ENCODE results near the gene RELN. TPM values are rescaled to one million over a fixed set of nuclear protein-coding genes. Genes with fewer than 3 reads are reported as not detected.

RELN gene
- total RNA-seq, 1 experiment from 2014 or later: 59.0 TPM

DNA sequence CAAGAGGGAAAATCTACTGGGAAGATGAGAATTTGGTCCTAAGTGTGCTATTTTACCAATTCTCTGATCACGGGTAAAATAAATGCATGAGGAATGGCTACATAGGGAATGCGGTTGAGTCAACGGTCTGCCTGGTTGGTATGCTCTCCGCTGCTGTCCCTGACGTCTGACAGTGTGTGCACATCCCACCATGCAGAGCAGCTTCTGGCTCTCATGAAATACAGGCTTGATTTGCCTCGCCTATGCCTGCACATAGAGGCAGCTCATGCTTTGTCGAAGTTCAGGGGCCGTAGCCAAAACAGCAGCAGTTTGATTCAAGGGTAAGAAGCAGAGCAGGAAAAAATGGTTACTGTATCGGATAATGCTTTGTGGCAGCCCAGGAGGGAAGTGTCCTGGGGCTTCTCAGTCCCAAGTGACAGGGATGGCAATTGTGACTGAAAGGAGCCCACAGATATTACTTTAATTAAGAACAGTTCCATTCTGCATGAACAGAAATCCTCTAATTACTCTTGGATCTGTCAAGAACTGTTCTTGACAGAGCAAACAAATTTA lies 275.0 kb downstream of the RELN start:
- no peak for DNase-seq

GRCh38 chr7:103712991-103713778 lies 276.3 kb downstream of the RELN start:
- Histone ChIP-seq H3K4me3 (no peak overlapping the region), H3K9me3 (replicated peaks) (no peaks in the 10 kb centered on the region), H3K27me3 (no peaks in the 10 kb centered on the region), H3K27ac (no peak overlapping the region), H3K36me3 (no peaks in the 10 kb centered on the region), H3K4me1 (peaks cover 10% of the 10 kb centered on the region)
- no peak for DNase-seq

More for the DNA sequence above, 275.0 kb downstream of the RELN start:
- Histone ChIP-seq H3K27ac (no peak overlapping the region), H3K4me1 (peaks cover 19% of the 10 kb centered on the region), H3K27me3 (no peaks in the 10 kb centered on the region), H3K36me3 (no peaks in the 10 kb centered on the region), H3K9me3 (replicated peaks) (no peaks in the 10 kb centered on the region), H3K4me3 (no peak overlapping the region)

DNA sequence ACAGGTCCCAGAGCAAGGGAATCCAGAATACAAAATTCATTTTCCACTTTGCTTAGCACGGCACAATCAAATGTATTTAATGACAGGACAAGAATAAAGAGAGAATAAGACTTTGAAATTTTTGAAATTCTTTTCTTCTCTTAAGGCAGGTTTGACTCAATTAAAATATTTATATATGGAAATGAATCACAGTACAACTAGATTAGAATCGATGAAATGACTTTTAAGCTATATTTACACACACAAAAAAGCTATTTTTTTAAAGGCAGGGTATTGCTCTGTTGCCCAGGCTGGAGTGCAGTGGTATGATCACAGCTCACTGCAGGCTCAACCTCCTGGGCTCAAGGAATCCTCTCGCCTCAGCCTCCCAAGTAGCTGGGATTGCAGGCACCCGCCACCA lies 278.0 kb downstream of the RELN start:
- no peak overlapping the region for H3K27ac ChIP-seq
- H3K4me3 ChIP-seq: no peak overlapping the region
- no peaks in the 10 kb centered on the region for H3K27me3 ChIP-seq
- H3K4me1 ChIP-seq: peaks cover 10% of the 10 kb centered on the region
- H3K9me3 ChIP-seq (replicated peaks): no peaks in the 10 kb centered on the region
- no peaks in the 10 kb centered on the region for H3K36me3 ChIP-seq
- DNase-seq: no peak

GRCh38 chr7:103710247-103710646 lies 279.2 kb downstream of the RELN start:
- Histone ChIP-seq H3K9me3 (replicated peaks) (no peaks in the 10 kb centered on the region), H3K36me3 (no peaks in the 10 kb centered on the region), H3K27ac (no peak overlapping the region), H3K27me3 (no peaks in the 10 kb centered on the region), H3K4me3 (no peak overlapping the region), H3K4me1 (peaks cover 4% of the 10 kb centered on the region)
- DNase-seq: no peak

GRCh38 chr7:103706805-103707204 lies 282.7 kb downstream of the RELN start:
- no peak for DNase-seq

GRCh38 chr7:103705542-103705941 lies 283.9 kb downstream of the RELN start:
- Histone ChIP-seq H3K36me3 (no peaks in the 10 kb centered on the region), H3K4me3 (no peak overlapping the region), H3K27ac (no peak overlapping the region), H3K9me3 (replicated peaks) (no peaks in the 10 kb centered on the region), H3K27me3 (no peaks in the 10 kb centered on the region), H3K4me1 (no peaks in the 10 kb centered on the region)
- no peak for DNase-seq

More at GRCh38 chr7:103706805-103707204, 282.7 kb downstream of the RELN start:
- H3K4me3 ChIP-seq: no peak overlapping the region
- no peaks in the 10 kb centered on the region for H3K27me3 ChIP-seq
- no peaks in the 10 kb centered on the region for H3K4me1 ChIP-seq
- no peak overlapping the region for H3K27ac ChIP-seq
- no peaks in the 10 kb centered on the region for H3K9me3 ChIP-seq (replicated peaks)
- no peaks in the 10 kb centered on the region for H3K36me3 ChIP-seq

DNA sequence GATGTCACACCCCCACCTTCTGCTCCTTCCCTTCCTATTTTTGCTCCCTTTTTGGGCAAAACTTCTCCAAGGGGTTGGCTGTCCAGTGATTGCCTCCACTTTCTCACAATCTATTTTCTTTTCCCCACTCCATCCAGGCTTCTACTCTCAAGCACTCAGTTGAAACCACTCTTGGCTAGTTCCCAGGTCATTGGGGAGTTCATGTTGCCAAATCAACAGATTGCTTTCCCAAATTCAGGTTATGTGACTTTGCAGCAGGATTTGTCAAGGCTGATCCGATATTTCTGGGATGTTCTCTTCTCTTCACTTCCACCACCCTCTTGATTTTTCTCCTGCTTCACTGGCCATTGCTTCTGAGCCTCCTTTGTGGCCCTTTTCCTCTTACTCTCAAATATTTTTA lies 284.8 kb downstream of the RELN start:
- Histone ChIP-seq H3K4me3 (no peak overlapping the region), H3K4me1 (no peaks in the 10 kb centered on the region), H3K27ac (no peak overlapping the region), H3K9me3 (replicated peaks) (no peaks in the 10 kb centered on the region), H3K36me3 (no peaks in the 10 kb centered on the region), H3K27me3 (no peaks in the 10 kb centered on the region)
- DNase-seq: no peak

- Histone ChIP-seq H3K27ac (no peak overlapping the region), H3K4me1 (no peaks in the 10 kb centered on the region), H3K4me3 (no peak overlapping the region), H3K27me3 (no peaks in the 10 kb centered on the region), H3K36me3 (no peaks in the 10 kb centered on the region), H3K9me3 (replicated peaks) (no peaks in the 10 kb centered on the region)
- no peak for DNase-seq
Measured at GRCh38 chr7:103702982-103703381, 286.5 kb downstream of the RELN start.

DNA sequence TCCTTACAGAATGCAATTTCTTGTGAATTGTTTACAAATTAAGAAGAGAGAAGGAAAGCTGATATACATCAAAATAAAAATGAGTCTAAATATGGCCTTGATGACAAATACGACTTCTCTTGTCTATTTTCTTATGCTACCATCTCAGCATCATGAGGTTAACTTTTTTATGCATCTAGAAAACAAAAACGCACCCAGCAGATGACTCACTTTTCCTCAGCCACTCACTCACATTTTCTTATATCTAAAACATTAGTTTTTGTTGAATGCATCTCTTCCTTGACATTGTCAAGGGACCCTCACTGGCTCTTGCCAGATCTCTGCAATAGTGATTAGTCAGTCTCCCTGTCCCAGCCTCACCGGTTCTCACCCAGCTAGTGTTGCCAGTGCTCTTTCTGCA lies 287.0 kb downstream of the RELN start:
- no peak overlapping the region for H3K27ac ChIP-seq
- no peaks in the 10 kb centered on the region for H3K27me3 ChIP-seq
- DNase-seq: no peak
- no peaks in the 10 kb centered on the region for H3K36me3 ChIP-seq
- no peaks in the 10 kb centered on the region for H3K4me1 ChIP-seq
- H3K4me3 ChIP-seq: no peak overlapping the region
- no peaks in the 10 kb centered on the region for H3K9me3 ChIP-seq (replicated peaks)

DNA sequence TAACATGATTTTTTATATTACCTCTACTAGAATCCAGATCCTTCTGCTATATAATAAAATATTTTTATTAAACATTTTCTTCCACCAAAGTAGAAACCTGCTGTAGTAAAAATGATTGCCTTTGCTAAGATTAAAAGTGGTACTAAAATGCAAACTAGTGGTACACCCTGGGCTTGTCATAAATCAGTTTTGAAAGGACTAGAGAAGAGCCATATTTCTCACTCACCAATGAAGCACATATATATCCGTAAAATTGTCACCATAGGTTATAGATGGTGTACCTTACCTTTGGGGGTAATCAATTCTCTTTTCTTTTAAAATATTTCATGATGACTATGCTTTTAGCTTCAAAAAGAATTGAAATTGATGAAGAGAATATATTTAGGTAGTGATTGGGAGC lies 290.4 kb downstream of the RELN start:
- Histone ChIP-seq H3K36me3 (no peaks in the 10 kb centered on the region), H3K4me1 (no peaks in the 10 kb centered on the region), H3K27me3 (no peaks in the 10 kb centered on the region), H3K9me3 (replicated peaks) (no peaks in the 10 kb centered on the region), H3K4me3 (no peak overlapping the region), H3K27ac (no peak overlapping the region)
- no peak for DNase-seq

- Histone ChIP-seq H3K27ac (no peak overlapping the region), H3K9me3 (replicated peaks) (no peaks in the 10 kb centered on the region), H3K36me3 (no peaks in the 10 kb centered on the region), H3K4me1 (no peaks in the 10 kb centered on the region), H3K4me3 (no peak overlapping the region), H3K27me3 (no peaks in the 10 kb centered on the region)
- no peak for DNase-seq
Measured at GRCh38 chr7:103698064-103698463, 291.4 kb downstream of the RELN start.

DNA sequence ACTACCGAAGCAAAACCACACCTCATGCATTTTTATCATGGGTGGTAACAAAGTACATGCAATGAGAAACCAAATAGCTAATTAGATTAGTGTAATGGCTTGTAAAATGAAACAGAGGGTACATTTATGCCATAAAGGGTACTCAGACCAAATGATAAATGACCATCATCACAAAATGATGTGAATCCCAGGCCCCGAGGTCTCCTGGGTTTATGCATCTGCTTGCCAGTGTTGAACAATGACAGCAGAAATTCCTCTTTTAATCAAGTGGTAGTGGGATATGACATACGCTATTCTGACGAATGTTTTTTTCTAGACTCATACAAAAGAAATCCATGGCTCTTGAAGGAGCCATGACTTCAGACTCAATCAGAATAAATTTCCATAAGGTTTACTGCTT lies 293.9 kb downstream of the RELN start:
- H3K4me1 ChIP-seq: no peaks in the 10 kb centered on the region
- no peak overlapping the region for H3K4me3 ChIP-seq
- no peaks in the 10 kb centered on the region for H3K36me3 ChIP-seq
- H3K27me3 ChIP-seq: no peaks in the 10 kb centered on the region
- no peak overlapping the region for H3K27ac ChIP-seq
- no peak for DNase-seq
- H3K9me3 ChIP-seq (replicated peaks): no peaks in the 10 kb centered on the region

DNA sequence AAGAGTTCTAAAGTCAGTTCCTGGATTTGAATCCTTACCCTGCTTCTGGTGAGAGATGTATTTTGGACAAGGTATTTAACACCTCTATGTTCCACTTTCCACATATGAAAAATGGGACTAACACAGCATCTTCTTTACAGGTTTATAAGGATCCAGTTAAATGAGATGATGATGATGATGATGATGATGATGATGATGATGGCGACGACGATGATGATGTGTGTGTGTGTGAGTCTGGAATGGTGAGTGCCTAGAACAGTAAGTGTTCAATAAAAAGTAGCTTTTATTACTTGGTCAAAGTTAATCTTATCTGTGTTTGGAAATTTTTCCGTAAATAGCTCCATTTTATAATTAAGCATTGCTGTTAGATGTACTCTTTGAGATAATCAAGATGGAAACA lies 295.2 kb downstream of the RELN start:
- DNase-seq: no peak
- Histone ChIP-seq H3K27me3 (no peaks in the 10 kb centered on the region), H3K4me1 (peaks cover under 1% of the 10 kb centered on the region; the same call in 1 of the 2 replicates), H3K36me3 (no peaks in the 10 kb centered on the region), H3K27ac (no peak overlapping the region), H3K4me3 (no peak overlapping the region), H3K9me3 (replicated peaks) (no peaks in the 10 kb centered on the region)

DNA sequence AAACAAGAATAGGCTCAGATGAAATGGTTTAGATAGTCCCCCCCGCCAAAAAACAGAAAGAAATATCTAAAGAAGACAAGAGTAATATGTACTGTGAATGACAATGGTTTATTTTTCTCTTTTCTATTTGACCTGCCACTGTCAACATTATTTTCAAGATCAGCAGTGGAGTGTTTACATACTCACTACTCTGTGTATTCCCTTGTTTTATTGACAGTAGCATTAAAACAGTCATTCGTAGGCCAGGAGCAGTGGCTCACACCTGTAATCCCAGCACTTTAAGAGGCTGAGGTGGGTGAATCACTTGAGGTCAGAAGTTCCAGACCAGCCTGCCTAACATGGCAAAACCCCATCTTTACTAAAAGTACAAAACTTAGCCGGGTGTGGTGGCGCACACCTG lies 298.2 kb downstream of the RELN start:
- no peaks in the 10 kb centered on the region for H3K9me3 ChIP-seq (replicated peaks)
- H3K27ac ChIP-seq: no peak overlapping the region
- H3K27me3 ChIP-seq: no peaks in the 10 kb centered on the region
- no peak overlapping the region for H3K4me3 ChIP-seq
- no peak for DNase-seq
- H3K4me1 ChIP-seq: peaks cover 5% of the 10 kb centered on the region
- H3K36me3 ChIP-seq: no peaks in the 10 kb centered on the region

DNA sequence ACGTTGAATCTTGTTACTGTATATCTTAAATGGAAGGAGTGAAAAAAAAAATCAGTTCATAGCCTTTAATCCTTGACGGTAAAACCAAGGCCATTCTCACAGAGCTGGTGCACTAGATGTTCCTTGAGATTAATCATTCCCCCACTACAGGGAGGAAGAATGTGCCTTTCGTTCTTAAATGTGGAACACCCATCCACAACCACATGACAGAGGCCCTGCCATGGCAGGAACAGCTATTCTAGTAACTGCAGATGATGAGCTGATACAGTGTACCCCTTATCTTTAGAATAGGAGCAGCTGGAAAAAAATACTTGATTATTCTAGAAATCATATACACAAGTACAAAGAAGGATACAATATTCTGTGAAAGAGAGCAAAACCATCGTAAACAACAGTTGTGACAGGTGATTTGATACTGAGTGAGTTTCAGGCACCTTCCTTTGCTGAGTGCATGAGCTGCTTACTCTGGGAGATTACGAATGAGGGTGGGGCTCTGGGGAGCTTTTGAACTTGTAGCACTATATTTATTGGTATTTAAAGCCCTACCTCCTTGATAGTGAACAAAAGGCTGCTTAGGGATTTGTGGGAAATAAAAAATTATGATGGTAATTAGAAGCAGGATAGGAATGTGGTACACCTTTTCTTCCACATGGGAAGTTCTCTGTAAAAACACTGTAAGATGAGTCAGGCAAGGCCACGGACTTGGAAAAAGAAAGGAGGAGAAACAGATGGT lies 299.1 kb downstream of the RELN start:
- Histone ChIP-seq H3K4me3 (no peak overlapping the region), H3K36me3 (no peaks in the 10 kb centered on the region), H3K9me3 (replicated peaks) (no peaks in the 10 kb centered on the region), H3K27ac (no peak overlapping the region), H3K4me1 (peaks cover 5% of the 10 kb centered on the region), H3K27me3 (no peaks in the 10 kb centered on the region)
- DNase-seq: no peak

Measured in SJCRH30 (cell line).